ENCODE data around the gene MYO1B. TPM values are rescaled to one million over a fixed set of nuclear protein-coding genes. Genes with fewer than 3 reads are reported as not detected.

The MYO1B gene
- polyA plus RNA-seq, 1 donor (not counting 4 experiments of a cell fraction or from before 2014, with no cell fraction given), result 277 TPM

DNA sequence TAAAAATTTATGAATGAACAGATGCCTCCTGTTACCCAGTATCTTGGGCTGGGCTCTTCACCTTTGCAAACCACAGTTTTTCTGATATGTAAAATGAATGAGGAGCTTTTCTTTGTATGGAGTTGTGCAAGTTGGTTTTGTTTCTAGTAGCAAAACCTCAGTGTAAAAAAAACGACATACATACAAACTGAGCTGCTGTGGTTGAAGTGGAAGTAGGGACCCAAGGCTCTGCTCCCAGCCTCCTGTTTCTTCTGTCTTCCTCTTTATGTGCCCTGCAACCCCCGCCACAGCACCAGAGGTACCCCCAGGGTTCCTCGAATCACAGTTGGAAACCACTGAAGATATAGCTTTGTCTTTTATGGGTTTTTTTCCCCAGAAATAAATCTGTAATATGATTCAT lies 118.1 kb downstream of the MYO1B start:
- no peak overlapping the region for H3K4me3 ChIP-seq (ENCODE audit: control insufficient read depth in 2 of 3, extremely low read depth in 1 of 3, insufficient read depth in 2 of 3, low read depth in 1 of 3, low read length in 3 of 3)
- no peaks in the 10 kb centered on the region for H3K9me1 ChIP-seq (ENCODE audit: control insufficient read depth, extremely low read depth, insufficient read depth, low read length)
- H3K36me3 ChIP-seq (ENCODE audit: control insufficient read depth in 2 of 2, extremely low read depth in 1 of 2, insufficient read depth in 2 of 2, low read length in 2 of 2), result peaks cover 35 to 39% of the 10 kb centered on the region in 2 experiments
- H3K4me2 ChIP-seq (ENCODE audit: control insufficient read depth, extremely low read depth, insufficient read depth, low read depth, low read length), result no peak overlapping the region
- no peak overlapping the region for H3K9ac ChIP-seq (ENCODE audit: control insufficient read depth, extremely low read depth, insufficient read depth, low read length)
- no peak for DNase-seq (ENCODE audit: low read depth, low spot score)
- dilution Hi-C loops (cut with MboI; ENCODE audit: extremely low pct_ligation_motif_present, low sequenced_read_pairs), result no loop called here
- H4K20me1 ChIP-seq (ENCODE audit: control insufficient read depth, extremely low read depth, insufficient read depth, low read length), result peaks cover 4% of the 10 kb centered on the region
- no peaks in the 10 kb centered on the region for H3K27me3 ChIP-seq (ENCODE audit: control insufficient read depth, extremely low read depth, insufficient read depth, low read length)
- no peaks in the 10 kb centered on the region for H3K4me1 ChIP-seq (ENCODE audit: control insufficient read depth, extremely low read depth, insufficient read depth, low read length)
- peaks cover 14% of the 10 kb centered on the region for H3K79me2 ChIP-seq (ENCODE audit: control insufficient read depth, insufficient read depth, low read length)
- H3K27ac ChIP-seq (ENCODE audit: control insufficient read depth, insufficient read depth, low read length), result no peak overlapping the region
- TF ChIP-seq, protein P1, sequence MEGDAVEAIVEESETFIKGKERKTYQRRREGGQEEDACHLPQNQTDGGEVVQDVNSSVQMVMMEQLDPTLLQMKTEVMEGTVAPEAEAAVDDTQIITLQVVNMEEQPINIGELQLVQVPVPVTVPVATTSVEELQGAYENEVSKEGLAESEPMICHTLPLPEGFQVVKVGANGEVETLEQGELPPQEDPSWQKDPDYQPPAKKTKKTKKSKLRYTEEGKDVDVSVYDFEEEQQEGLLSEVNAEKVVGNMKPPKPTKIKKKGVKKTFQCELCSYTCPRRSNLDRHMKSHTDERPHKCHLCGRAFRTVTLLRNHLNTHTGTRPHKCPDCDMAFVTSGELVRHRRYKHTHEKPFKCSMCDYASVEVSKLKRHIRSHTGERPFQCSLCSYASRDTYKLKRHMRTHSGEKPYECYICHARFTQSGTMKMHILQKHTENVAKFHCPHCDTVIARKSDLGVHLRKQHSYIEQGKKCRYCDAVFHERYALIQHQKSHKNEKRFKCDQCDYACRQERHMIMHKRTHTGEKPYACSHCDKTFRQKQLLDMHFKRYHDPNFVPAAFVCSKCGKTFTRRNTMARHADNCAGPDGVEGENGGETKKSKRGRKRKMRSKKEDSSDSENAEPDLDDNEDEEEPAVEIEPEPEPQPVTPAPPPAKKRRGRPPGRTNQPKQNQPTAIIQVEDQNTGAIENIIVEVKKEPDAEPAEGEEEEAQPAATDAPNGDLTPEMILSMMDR (optimal IDR thresholded peaks at IDR 0.05 in 1 of 3, IDR thresholded peaks at IDR 0.05 in 1 of 3, conservative IDR thresholded peaks at IDR 0.05 in 1 of 3; ENCODE audit: extremely low read depth in 1 of 3, insufficient read depth in 2 of 3, low read length in 3 of 3), result no peak
- TF ChIP-seq EZH2 (IDR thresholded peaks at IDR 0.05; ENCODE audit: low read length), result no peak
- H3K9me3 ChIP-seq (ENCODE audit: control insufficient read depth, low read depth, low read length), result no peaks in the 10 kb centered on the region
- H2AFZ ChIP-seq (ENCODE audit: control insufficient read depth, low read length), result no peak overlapping the region
- no peak for FAIRE-seq

DNA sequence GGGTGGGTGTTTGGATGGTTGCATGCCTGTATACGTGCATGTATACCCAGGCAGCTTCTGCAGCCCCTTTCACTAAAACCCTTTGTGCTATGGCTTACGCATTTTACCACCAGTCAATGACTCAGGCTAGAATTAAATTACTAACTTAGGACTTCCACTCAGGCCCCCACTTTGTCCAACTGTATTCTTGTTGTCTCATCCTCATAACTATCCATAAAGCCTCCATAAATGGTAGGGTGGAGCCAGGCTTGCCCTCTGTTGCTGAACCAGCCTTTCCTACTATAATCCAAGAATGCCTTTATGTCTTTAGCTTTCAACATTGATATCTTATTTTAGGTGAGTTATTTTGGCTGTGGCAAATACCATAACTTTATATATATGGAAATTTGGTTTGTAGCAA lies 119.9 kb downstream of the MYO1B start:
- H3K4me1 ChIP-seq (ENCODE audit: control insufficient read depth, extremely low read depth, insufficient read depth, low read length), result no peaks in the 10 kb centered on the region
- H4K20me1 ChIP-seq (ENCODE audit: control insufficient read depth, extremely low read depth, insufficient read depth, low read length), result no peaks in the 10 kb centered on the region
- no peaks in the 10 kb centered on the region for H3K9me3 ChIP-seq (ENCODE audit: control insufficient read depth, low read depth, low read length)
- no peak for TF ChIP-seq EZH2 (IDR thresholded peaks at IDR 0.05; ENCODE audit: low read length)
- TF ChIP-seq, protein P1 (optimal IDR thresholded peaks at IDR 0.05 in 1 of 3, IDR thresholded peaks at IDR 0.05 in 1 of 3, conservative IDR thresholded peaks at IDR 0.05 in 1 of 3; ENCODE audit: extremely low read depth in 1 of 3, insufficient read depth in 2 of 3, low read length in 3 of 3), result no peak
- peaks cover 7% of the 10 kb centered on the region for H3K79me2 ChIP-seq (ENCODE audit: control insufficient read depth, insufficient read depth, low read length)
- H2AFZ ChIP-seq (ENCODE audit: control insufficient read depth, low read length), result no peak overlapping the region
- FAIRE-seq, result no peak
- dilution Hi-C loops (cut with MboI; ENCODE audit: extremely low pct_ligation_motif_present, low sequenced_read_pairs), result no loop called here
- no peaks in the 10 kb centered on the region for H3K27me3 ChIP-seq (ENCODE audit: control insufficient read depth, extremely low read depth, insufficient read depth, low read length)
- no peaks in the 10 kb centered on the region for H3K9me1 ChIP-seq (ENCODE audit: control insufficient read depth, extremely low read depth, insufficient read depth, low read length)
- H3K4me2 ChIP-seq (ENCODE audit: control insufficient read depth, extremely low read depth, insufficient read depth, low read depth, low read length), result no peak overlapping the region
- no peak overlapping the region for H3K9ac ChIP-seq (ENCODE audit: control insufficient read depth, extremely low read depth, insufficient read depth, low read length)
- peaks cover 34 to 37% of the 10 kb centered on the region in 2 experiments for H3K36me3 ChIP-seq (ENCODE audit: control insufficient read depth in 2 of 2, extremely low read depth in 1 of 2, insufficient read depth in 2 of 2, low read length in 2 of 2)
- no peak overlapping the region for H3K4me3 ChIP-seq (ENCODE audit: control insufficient read depth in 2 of 3, extremely low read depth in 1 of 3, insufficient read depth in 2 of 3, low read depth in 1 of 3, low read length in 3 of 3)
- no peak for DNase-seq (ENCODE audit: low read depth, low spot score)
- H3K27ac ChIP-seq (ENCODE audit: control insufficient read depth, insufficient read depth, low read length), result no peak overlapping the region
